Muscle of leg (tissue), 11 donors: ENCODE data around the gene NKAPD1. TPM values are rescaled to one million over a fixed set of nuclear protein-coding genes. Genes with fewer than 3 reads are reported as not detected.
A peak's percentile ranks its signal among the peaks of the same experiment; 100 is the strongest.

Source experiments
- DNase-seq: peaks from one replicate; pipeline ENCODE4 v3.0.0; 2013
- H3K27ac ChIP-seq: one replicate; pipeline ENCODE4 v1.5.1; 2013; ENCODE audit warnings: mild to moderate bottlenecking, low read length, control low read depth
- H3K27me3 ChIP-seq: one replicate; pipeline ENCODE4 v1.6.1; 2013; ENCODE audit warnings: low read length; ENCODE audit not compliant: control insufficient read depth, insufficient read depth
- H3K36me3 ChIP-seq: one replicate; pipeline ENCODE4 v1.6.1; 2013; ENCODE audit warnings: low read length; ENCODE audit not compliant: control insufficient read depth, insufficient read depth
- H3K4me1 ChIP-seq: one replicate; pipeline ENCODE4 v1.6.1; 2013; ENCODE audit warnings: low read length; ENCODE audit not compliant: control insufficient read depth, insufficient read depth
- H3K4me3 ChIP-seq: one replicate; pipeline ENCODE4 v1.5.1; 2013; ENCODE audit warnings: low read length, control low read depth
- H3K9me3 ChIP-seq: replicated peaks from 2 replicates; pipeline ENCODE4 v1.6.1; 2013; ENCODE audit warnings: low read depth, low read length; ENCODE audit not compliant: control insufficient read depth
- WGBS: methylation state at CpG from one replicate; pipeline ENCODE4 v1.1.5; 2013; ENCODE audit warnings: missing lambda C conversion rate; ENCODE audit not compliant: insufficient coverage; 5-methylcytosine and 5-hydroxymethylcytosine counted together
- polyA plus RNA-seq, 8 donors: library from polyadenylated mRNA; unstranded; fragments of 120-200 nt; gene quantifications; one replicate each; pipeline versions ENCODE4 v1.2.1 to v1.2.3, GENCODE V29; 2013; ENCODE audit warnings: inconsistent platforms in 1 of 8, low replicate concordance in 1 of 8; ENCODE audit not compliant: insufficient read length in 8 of 8, insufficient read depth in 1 of 8
- total RNA-seq: library from RNA; stranded (reverse); fragments of 120-200 nt; gene quantifications from one replicate; pipeline ENCODE4 v1.2.4, GENCODE V29; 2013

Gene NKAPD1
- total and polyA plus RNA-seq, 9 donors = 25.5 to 33.1 (median 29.3) TPM

DNA sequence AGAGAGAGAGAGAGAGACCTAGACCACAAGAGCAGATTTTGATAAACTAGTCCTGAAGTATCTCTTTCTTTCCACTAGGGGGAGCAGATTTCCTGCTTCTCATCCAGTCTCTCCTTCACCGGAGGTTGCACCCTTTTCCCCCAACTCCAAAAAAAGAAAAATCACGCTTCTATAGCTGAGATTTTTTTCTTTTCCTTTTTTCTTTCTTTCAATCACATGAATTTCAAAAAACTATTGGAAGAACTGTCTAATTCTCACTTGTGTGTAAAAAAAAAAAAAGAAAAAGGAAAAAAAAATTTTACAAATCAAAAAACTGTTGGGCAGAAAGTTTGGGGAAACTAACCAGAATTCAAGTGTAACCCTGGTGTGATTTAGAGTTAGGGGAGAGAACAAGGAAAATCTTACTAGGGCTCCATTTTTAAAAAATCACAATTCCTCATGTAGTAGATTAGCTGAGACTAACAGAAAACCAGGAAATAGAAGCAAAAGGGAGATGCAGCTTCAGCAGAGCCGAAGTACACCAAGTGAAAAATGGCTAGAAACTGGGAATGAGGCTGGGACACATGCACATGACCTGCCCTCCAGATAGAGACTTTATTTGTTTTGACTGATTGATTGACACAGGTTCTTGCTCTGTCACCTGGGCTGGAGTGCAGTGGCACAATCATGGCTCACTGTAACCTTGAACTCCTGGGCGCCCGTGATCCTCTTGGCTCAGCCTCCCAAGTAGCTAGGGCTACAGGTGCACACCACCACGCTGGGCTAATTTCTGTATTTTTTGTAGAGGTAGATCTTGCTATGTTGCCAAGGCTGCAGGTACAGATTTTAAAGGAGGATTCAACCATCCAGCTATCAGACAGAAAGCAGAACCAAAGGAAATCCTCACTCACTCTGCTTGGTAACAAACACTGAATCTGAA lies 39.7 kb downstream of the NKAPD1 start:
- no peaks in the 10 kb centered on the region for H3K4me1 ChIP-seq

DNA sequence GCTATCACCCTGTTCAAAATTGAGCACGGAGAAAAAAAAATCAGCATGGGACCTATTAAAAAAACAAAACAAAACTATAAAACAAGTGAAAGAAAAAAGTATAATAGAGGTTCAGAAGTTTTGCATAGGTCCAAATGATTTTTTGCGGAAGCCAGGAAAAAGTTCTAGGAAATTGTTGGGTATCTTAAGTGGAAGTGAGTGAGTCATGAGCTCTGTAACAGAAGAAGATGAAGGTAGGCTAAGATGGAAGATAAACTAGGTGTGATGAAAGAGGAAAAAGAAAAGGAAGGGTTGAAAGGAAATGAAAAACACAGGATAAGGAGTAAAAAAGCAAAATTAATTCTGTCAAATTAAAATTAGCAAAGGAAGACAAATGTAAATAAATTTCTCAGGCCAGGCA lies 40.4 kb downstream of the NKAPD1 start:
- no peak overlapping the region for H3K27ac ChIP-seq
- no peak overlapping the region for H3K4me3 ChIP-seq
- no peaks in the 10 kb centered on the region for H3K4me1 ChIP-seq
- no peak for DNase-seq
- 100% methylated on average over 1 of the region's 2 CpGs for WGBS
- H3K36me3 ChIP-seq = no peaks in the 10 kb centered on the region
- no peaks in the 10 kb centered on the region for H3K27me3 ChIP-seq
- no peaks in the 10 kb centered on the region for H3K9me3 ChIP-seq

More for the DNA sequence above, 39.7 kb downstream of the NKAPD1 start:
- Histone ChIP-seq H3K36me3 (no peaks in the 10 kb centered on the region), H3K9me3 (no peaks in the 10 kb centered on the region), H3K27me3 (no peaks in the 10 kb centered on the region), H3K27ac (no peak overlapping the region), H3K4me3 (no peak overlapping the region)
- 63% methylated on average over 1 of the region's 6 CpGs for WGBS
- peak; percentile 69 for DNase-seq

DNA sequence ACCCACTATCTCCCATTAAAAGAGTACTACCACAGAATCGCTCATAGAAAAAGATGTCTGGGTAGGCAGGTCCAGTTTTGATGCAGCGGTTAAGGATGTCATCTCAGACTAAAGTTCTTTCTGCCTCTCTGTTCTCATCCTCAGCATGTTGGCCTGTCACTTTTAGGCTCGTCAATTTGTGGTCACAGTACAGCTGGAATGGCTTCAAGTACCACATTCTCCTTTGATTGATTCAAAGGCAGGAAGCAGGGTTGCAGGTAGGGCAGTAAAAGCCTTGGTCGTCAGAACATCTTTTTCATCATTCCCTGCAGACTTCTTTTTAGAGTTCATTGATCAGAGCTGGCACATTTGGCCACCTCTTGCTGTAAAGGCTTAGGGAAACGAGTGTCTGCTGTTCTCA lies 41.3 kb downstream of the NKAPD1 start:
- no peaks in the 10 kb centered on the region for H3K27me3 ChIP-seq
- no peak for DNase-seq
- H3K36me3 ChIP-seq = no peaks in the 10 kb centered on the region
- WGBS = 25% methylated on average over 1 of the region's 5 CpGs
- no peaks in the 10 kb centered on the region for H3K9me3 ChIP-seq
- H3K4me3 ChIP-seq = no peak overlapping the region
- H3K4me1 ChIP-seq = no peaks in the 10 kb centered on the region
- no peak overlapping the region for H3K27ac ChIP-seq

DNA sequence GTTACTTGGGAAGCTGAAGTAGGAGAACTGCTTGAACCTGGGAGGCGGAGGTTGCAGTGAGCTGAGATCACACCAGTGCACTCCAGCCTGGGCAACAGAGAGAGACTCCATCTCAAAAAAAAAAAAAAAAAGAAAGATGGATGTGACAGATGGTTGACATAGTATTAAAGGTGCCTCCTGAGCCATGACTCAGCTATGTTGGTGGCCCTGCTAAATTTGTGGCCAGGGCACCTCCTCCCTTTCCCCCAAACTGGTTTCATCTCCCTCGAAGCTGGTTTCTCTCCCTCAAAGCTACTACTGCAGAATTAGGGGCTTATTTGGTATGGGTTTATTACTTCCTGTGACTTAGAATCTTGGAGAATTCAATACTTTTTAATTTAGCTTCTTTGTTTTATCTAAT lies 44.1 kb downstream of the NKAPD1 start:
- 86% methylated on average over 1 of the region's 2 CpGs for WGBS
- H3K36me3 ChIP-seq = no peaks in the 10 kb centered on the region
- H3K4me1 ChIP-seq = no peaks in the 10 kb centered on the region
- no peak overlapping the region for H3K27ac ChIP-seq
- no peak for DNase-seq
- no peak overlapping the region for H3K4me3 ChIP-seq
- H3K27me3 ChIP-seq = no peaks in the 10 kb centered on the region
- no peaks in the 10 kb centered on the region for H3K9me3 ChIP-seq

DNA sequence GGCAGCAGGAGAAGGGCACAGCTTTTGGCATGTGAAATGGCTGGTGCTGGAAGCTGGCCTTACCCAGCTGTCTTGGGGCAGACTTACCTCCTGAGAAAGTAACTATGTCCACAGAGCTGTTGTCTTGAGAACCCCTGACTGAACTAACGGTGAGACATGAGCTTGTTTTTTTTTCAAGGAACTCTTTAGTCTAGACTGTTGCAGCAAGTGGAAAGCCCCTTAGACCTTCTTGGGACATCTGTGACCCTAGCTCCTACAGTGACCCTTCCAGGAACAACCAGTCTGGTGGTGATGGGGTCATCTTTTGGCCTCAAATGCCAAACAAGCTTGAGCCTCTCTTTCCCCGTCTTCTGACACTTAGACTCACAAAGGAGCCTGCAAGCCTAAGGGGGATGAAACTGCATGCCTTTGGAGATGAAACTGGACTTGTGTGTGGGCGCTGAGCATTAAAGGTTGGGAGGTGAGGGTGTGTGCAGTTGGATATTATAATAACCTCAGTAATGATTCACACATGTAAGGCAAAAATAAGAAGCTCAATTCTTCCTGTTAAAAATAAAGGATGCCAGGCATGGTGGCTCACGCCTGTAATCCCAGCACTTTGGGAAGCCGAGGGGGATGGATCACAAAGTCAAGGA lies 48.0 kb downstream of the NKAPD1 start:
- WGBS = 75% methylated on average over 1 of the region's 5 CpGs
- DNase-seq = no peak

DNA sequence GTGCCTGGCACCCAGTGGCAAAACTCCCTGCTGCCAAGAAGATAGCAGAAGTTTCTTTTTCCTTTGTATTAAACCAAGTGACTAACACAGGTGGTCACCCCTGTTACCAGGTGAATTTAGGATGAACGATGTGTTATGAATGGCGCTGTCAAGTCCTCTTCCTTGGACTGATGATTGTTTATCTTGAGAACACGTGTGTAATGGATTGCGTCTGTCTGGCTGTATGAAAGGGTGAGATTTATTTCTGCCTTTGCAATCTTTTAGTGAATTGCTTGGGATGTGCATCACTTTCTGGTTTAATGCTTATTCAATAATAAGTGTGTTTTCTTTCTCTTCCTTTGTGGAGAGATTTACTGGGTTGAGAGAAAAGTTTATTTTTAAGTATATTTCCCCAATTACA lies 49.0 kb downstream of the NKAPD1 start:
- no peak overlapping the region for H3K4me3 ChIP-seq
- H3K27me3 ChIP-seq = no peaks in the 10 kb centered on the region
- H3K36me3 ChIP-seq = no peaks in the 10 kb centered on the region
- H3K4me1 ChIP-seq = no peaks in the 10 kb centered on the region
- no peaks in the 10 kb centered on the region for H3K9me3 ChIP-seq
- no CpG with 5 or more reads among the region's 4 CpGs for WGBS
- no peak for DNase-seq
- H3K27ac ChIP-seq = no peak overlapping the region

More for the DNA sequence above, 48.0 kb downstream of the NKAPD1 start:
- Histone ChIP-seq H3K9me3 (no peaks in the 10 kb centered on the region), H3K27ac (no peak overlapping the region), H3K27me3 (no peaks in the 10 kb centered on the region), H3K4me1 (no peaks in the 10 kb centered on the region), H3K36me3 (no peaks in the 10 kb centered on the region), H3K4me3 (no peak overlapping the region)

DNA sequence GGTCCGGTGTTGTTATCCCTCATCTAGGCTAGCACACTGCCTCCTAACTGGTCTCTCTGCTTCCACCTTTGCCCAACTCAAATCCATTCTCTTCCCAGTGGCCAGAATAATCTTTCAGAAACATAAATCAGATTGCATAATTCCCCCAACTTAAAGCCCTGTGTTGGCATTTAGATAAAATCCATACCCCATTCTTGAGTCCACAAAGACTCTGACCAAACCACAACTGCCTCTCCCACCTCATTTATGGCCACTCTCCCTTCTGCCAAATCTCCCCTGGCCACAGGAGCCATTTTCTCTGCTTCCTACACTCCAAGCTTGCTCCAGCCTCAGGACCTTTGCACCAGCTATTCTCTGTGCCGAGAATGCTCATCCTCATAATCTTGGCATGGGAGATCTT lies 53.0 kb downstream of the NKAPD1 start:
- H3K36me3 ChIP-seq = no peaks in the 10 kb centered on the region
- no peaks in the 10 kb centered on the region for H3K27me3 ChIP-seq
- H3K4me1 ChIP-seq = peaks cover 7% of the 10 kb centered on the region
- DNase-seq = no peak
- no peaks in the 10 kb centered on the region for H3K9me3 ChIP-seq
- no peak overlapping the region for H3K4me3 ChIP-seq
- 100% methylated on average over 1 of the region's 2 CpGs for WGBS
- no peak overlapping the region for H3K27ac ChIP-seq

DNA sequence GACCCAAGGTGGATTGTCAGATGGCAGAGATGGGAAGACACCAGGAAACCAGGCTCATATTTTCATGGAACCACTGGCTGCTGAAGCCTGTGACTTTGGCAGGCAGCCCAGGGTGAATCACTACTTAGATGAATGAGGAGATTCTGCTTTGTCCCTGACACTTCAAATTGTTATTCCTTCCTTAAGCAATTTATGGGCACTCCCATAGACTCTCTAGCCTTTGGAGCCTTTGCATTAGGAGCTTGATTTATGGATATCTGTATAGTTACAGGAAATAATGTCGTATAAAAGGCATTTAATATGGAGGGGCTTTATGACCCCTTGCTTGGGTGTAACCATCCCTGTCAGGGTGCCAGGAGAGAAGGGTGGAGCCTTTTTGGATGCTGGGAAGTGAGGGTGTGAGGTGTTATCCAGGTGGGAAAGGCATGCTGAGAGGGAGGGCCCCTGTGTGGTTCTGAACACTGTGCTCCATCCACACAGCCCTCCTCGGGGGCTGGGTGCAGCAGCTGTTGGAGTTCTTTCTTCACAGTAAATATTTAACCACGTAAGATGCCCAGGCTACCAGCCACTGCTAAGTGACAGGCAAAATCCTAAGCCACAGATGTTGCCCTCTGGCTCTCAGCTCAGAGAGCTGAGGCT lies 54.5 kb downstream of the NKAPD1 start:
- H3K9me3 ChIP-seq = no peaks in the 10 kb centered on the region
- DNase-seq = peak; percentile 22
- H3K4me1 ChIP-seq = peaks cover 7% of the 10 kb centered on the region
- H3K27ac ChIP-seq = no peak overlapping the region
- H3K27me3 ChIP-seq = no peaks in the 10 kb centered on the region
- 37% methylated on average over 3 of the region's 3 CpGs for WGBS
- no peak overlapping the region for H3K4me3 ChIP-seq
- H3K36me3 ChIP-seq = no peaks in the 10 kb centered on the region

DNA sequence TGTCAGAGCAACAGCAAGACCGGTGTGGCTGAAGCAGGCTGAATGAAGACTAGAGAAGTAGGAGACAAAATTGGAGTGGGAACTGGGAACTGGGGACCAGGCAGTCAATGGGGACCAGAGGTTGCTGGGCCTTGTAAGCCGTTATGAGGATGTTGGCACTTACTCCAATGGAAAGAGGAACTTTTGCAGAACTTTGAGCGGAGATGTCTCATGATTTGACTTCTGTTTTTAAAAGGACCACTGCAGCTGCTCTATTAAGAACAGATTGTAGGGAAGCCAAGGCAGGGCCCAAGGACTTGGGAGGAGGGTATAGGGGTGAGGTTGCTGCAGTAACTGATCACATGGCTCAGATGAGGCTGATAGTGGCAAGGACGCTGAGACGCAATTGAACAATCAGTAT lies 55.6 kb downstream of the NKAPD1 start:
- H3K4me3 ChIP-seq = no peak overlapping the region
- peak; percentile 79 for DNase-seq
- no peaks in the 10 kb centered on the region for H3K9me3 ChIP-seq
- H3K27me3 ChIP-seq = no peaks in the 10 kb centered on the region
- H3K4me1 ChIP-seq = peaks cover 7% of the 10 kb centered on the region
- no peak overlapping the region for H3K27ac ChIP-seq
- 82% methylated on average over 5 of the region's 5 CpGs for WGBS
- H3K36me3 ChIP-seq = no peaks in the 10 kb centered on the region

DNA sequence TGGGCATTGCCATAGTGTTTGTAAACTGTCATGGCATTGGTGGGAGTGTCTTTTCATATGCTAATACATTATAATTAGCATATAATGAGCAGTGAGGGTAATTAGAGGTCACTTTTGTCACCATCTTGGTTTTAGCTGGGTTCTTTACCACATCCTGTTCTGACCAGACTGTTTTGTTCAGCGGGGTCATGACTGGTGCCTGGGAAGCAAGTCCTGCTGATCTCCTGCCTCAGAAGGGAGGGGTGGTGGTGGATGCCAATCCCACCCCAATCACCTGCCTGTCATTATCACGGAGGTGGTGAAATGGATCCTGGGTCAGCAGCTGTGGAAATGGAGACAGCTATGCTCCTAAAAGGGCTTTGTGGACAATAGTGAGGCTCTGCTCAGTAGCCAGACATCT lies 58.6 kb downstream of the NKAPD1 start:
- no peak for DNase-seq
- H3K36me3 ChIP-seq = no peaks in the 10 kb centered on the region
- H3K4me3 ChIP-seq = no peak overlapping the region
- peaks cover 7% of the 10 kb centered on the region for H3K4me1 ChIP-seq
- H3K9me3 ChIP-seq = no peaks in the 10 kb centered on the region
- WGBS = no CpG with 5 or more reads among the region's 2 CpGs
- no peaks in the 10 kb centered on the region for H3K27me3 ChIP-seq
- H3K27ac ChIP-seq = no peak overlapping the region
